ENCODE results near the gene VPS52. TPM values are rescaled to one million over a fixed set of nuclear protein-coding genes. Genes with fewer than 3 reads are reported as not detected.
A peak's percentile ranks its signal among the peaks of the same experiment; 100 is the strongest.
"Not testable (repeated sequence)": the region's sequence is repeated elsewhere in the genome, so short reads cannot be mapped to it uniquely, and the experiment has no call there.

VPS52 gene
- total RNA-seq, 1 experiment from 2014 or later = 47.1 TPM

GRCh38 chr6:33235221-33235634 is 36.4 kb downstream of the VPS52 start:
- Histone ChIP-seq H2BK120ac (ENCODE audit: low read depth, low read length, poor library complexity, severe bottlenecking) (no peak overlapping the region), H2BK20ac (ENCODE audit: low read depth, low read length, poor library complexity, severe bottlenecking) (no peak overlapping the region), H2BK5ac (ENCODE audit: insufficient read length, low read length) (no peak overlapping the region), H3K14ac (ENCODE audit: insufficient read depth, low read length) (no peak overlapping the region), H3K9me3 (ENCODE audit: control insufficient read depth, low read depth, low read length) (no peaks in the 10 kb centered on the region), H3K4me2 (ENCODE audit: insufficient read depth, insufficient read length, low read length) (no peak overlapping the region), H3K79me1 (ENCODE audit: insufficient read depth, low read depth, low read length, poor library complexity, severe bottlenecking) (no peaks in the 10 kb centered on the region), H3T11ph (ENCODE audit: low read length) (no peak overlapping the region), H4K8ac (replicated peaks; ENCODE audit: insufficient read length, low read depth, low read length) (no peak overlapping the region), H3K18ac (ENCODE audit: insufficient read length, low read depth, low read length) (no peak overlapping the region), H3K27me3 (ENCODE audit: insufficient read depth, low read length) (no peaks in the 10 kb centered on the region), H2AK5ac (ENCODE audit: insufficient read length, low read length) (no peak overlapping the region), H4K5ac (ENCODE audit: insufficient read length, low read depth, low read length) (no peak overlapping the region), H2AFZ (ENCODE audit: low read length) (no peak overlapping the region), H3K23ac (ENCODE audit: insufficient read length, low read depth, low read length) (no peak overlapping the region), H3K27ac (ENCODE audit: insufficient read length, low read depth, low read length) (no peak overlapping the region), H3K79me2 (ENCODE audit: insufficient read depth, low read length) (no peaks in the 10 kb centered on the region), H3K23me2 (ENCODE audit: insufficient read length, low read depth, low read length, poor library complexity, severe bottlenecking) (no peaks in the 10 kb centered on the region), H4K91ac (ENCODE audit: insufficient read length, low read depth, low read length) (no peak overlapping the region), H2BK12ac (ENCODE audit: insufficient read length, low read depth, low read length) (no peak overlapping the region), H3K9ac (ENCODE audit: extremely low read depth, insufficient read length, low read length) (no peak overlapping the region), H4K20me1 (ENCODE audit: control insufficient read depth, insufficient read depth, insufficient read length) (no peaks in the 10 kb centered on the region), H2BK15ac (ENCODE audit: low read depth, low read length) (no peak overlapping the region), H3K56ac (ENCODE audit: insufficient read length, low read depth, low read length) (no peak overlapping the region), H3K4me1 (ENCODE audit: insufficient read depth, low read length) (peaks cover 3% of the 10 kb centered on the region; the same call in 1 of the 2 replicates), H3K4ac (ENCODE audit: low read depth, low read length) (no peak overlapping the region)
- no peak for TF ChIP-seq CTCF (conservative IDR thresholded peaks at IDR 0.05)
- WGBS (ENCODE audit: extremely low coverage, insufficient read length, low lambda C conversion rate) = no CpG with 5 or more reads among the region's 6 CpGs
- Mint-ChIP-seq H3K4me3 (peak overlapping the region in 1 of 2 experiments; percentile 22; a peak in 2 of 5 replicates), H3K36me3 (ENCODE audit: insufficient read depth in 1 of 3, low read depth in 3 of 3) (no peaks in the 10 kb centered on the region), H3K4me1 (peaks cover 11% of the 10 kb centered on the region in 2 experiments), H3K27ac (no peak overlapping the region; a peak in 1 of 7 replicates), H3K27me3 (ENCODE audit: low read depth) (peaks cover 60% of the 10 kb centered on the region), H3K9me3 (no peaks in the 10 kb centered on the region)
- DNase-seq = no peak

GRCh38 chr6:33226503-33227120 is 45.1 kb downstream of the VPS52 start:
- not testable (repeated sequence) for H3K4ac ChIP-seq (ENCODE audit: low read depth, low read length); H2BK5ac ChIP-seq (ENCODE audit: insufficient read length, low read length); H2BK12ac ChIP-seq (ENCODE audit: insufficient read length, low read depth, low read length); H2BK15ac ChIP-seq (ENCODE audit: low read depth, low read length); H3K18ac ChIP-seq (ENCODE audit: insufficient read length, low read depth, low read length); H3K27ac ChIP-seq (ENCODE audit: insufficient read length, low read depth, low read length); H3K27me3 ChIP-seq (ENCODE audit: insufficient read depth, low read length); H4K8ac ChIP-seq (replicated peaks; ENCODE audit: insufficient read length, low read depth, low read length); H4K20me1 ChIP-seq (ENCODE audit: control insufficient read depth, insufficient read depth, insufficient read length); H4K5ac ChIP-seq (ENCODE audit: insufficient read length, low read depth, low read length); H3K36me3 Mint-ChIP-seq (ENCODE audit: insufficient read depth in 1 of 3, low read depth in 3 of 3); H2AFZ ChIP-seq (ENCODE audit: low read length); H3K9me3 ChIP-seq (ENCODE audit: control insufficient read depth, low read depth, low read length); H3T11ph ChIP-seq (ENCODE audit: low read length); DNase-seq; H3K23ac ChIP-seq (ENCODE audit: insufficient read length, low read depth, low read length); H3K79me2 ChIP-seq (ENCODE audit: insufficient read depth, low read length); H3K23me2 ChIP-seq (ENCODE audit: insufficient read length, low read depth, low read length, poor library complexity, severe bottlenecking); H3K4me1 ChIP-seq (ENCODE audit: insufficient read depth, low read length); H2BK120ac ChIP-seq (ENCODE audit: low read depth, low read length, poor library complexity, severe bottlenecking); H3K14ac ChIP-seq (ENCODE audit: insufficient read depth, low read length); H2AK5ac ChIP-seq (ENCODE audit: insufficient read length, low read length); H3K9me3 Mint-ChIP-seq; H3K79me1 ChIP-seq (ENCODE audit: insufficient read depth, low read depth, low read length, poor library complexity, severe bottlenecking); H3K9ac ChIP-seq (ENCODE audit: extremely low read depth, insufficient read length, low read length); H3K56ac ChIP-seq (ENCODE audit: insufficient read length, low read depth, low read length); H4K91ac ChIP-seq (ENCODE audit: insufficient read length, low read depth, low read length); H2BK20ac ChIP-seq (ENCODE audit: low read depth, low read length, poor library complexity, severe bottlenecking)
- peak overlapping the region in 2 of 3 experiments; percentile 75 to 92; a peak in 3 of 7 replicates for H3K27ac Mint-ChIP-seq
- H3K4me1 Mint-ChIP-seq = peaks cover 14 to 16% of the 10 kb centered on the region in 2 experiments
- H3K27me3 Mint-ChIP-seq (ENCODE audit: low read depth) = peaks cover 38% of the 10 kb centered on the region
- no CpG with 5 or more reads among the region's 14 CpGs for WGBS (ENCODE audit: extremely low coverage, insufficient read length, low lambda C conversion rate)
- H3K4me3 Mint-ChIP-seq = peak overlapping the region; percentile 31 to 53
- peak overlapping the region; percentile 19 for H3K4me2 ChIP-seq (ENCODE audit: insufficient read depth, insufficient read length, low read length)
